Dendritic cell treated with granulocyte-macrophage colony-stimulating factor and Interleukin-4, amounts not matched to agents 40 ng/mL and 50 ng/mL, for 4 days (primary cell): ENCODE measurements around the gene BLM.
"Not testable (repeated sequence)": the region's sequence is repeated elsewhere in the genome, so short reads cannot be mapped to it uniquely, and the experiment has no call there.

ENCODE experiments used
- H3K27ac Mint-ChIP-seq: one replicate; pipeline ENCODE4 v1.8.0; 2022; ENCODE audit warnings: mild to moderate bottlenecking, mixed read lengths
- H3K27me3 Mint-ChIP-seq: one replicate; pipeline ENCODE4 v1.8.0; 2022; ENCODE audit warnings: mild to moderate bottlenecking, mixed read lengths
- H3K36me3 Mint-ChIP-seq: one replicate; pipeline ENCODE4 v1.8.0; 2022; ENCODE audit warnings: low read depth, mixed read lengths
- H3K4me1 Mint-ChIP-seq: one replicate; pipeline ENCODE4 v1.8.0; 2022; ENCODE audit warnings: low read depth, mixed read lengths
- H3K4me3 Mint-ChIP-seq: one replicate; pipeline ENCODE4 v1.8.0; 2022; ENCODE audit warnings: mild to moderate bottlenecking, moderate library complexity, mixed read lengths
- H3K9me3 Mint-ChIP-seq: one replicate; pipeline ENCODE4 v1.8.0; 2022; ENCODE audit warnings: mixed read lengths
- intact Hi-C: fragments of 100-400 bp; cut with micrococcal nuclease; formaldehyde crosslinking; loops from one replicate; pipeline ENCODE4 v1.15.0; 2022

BLM gene

DNA sequence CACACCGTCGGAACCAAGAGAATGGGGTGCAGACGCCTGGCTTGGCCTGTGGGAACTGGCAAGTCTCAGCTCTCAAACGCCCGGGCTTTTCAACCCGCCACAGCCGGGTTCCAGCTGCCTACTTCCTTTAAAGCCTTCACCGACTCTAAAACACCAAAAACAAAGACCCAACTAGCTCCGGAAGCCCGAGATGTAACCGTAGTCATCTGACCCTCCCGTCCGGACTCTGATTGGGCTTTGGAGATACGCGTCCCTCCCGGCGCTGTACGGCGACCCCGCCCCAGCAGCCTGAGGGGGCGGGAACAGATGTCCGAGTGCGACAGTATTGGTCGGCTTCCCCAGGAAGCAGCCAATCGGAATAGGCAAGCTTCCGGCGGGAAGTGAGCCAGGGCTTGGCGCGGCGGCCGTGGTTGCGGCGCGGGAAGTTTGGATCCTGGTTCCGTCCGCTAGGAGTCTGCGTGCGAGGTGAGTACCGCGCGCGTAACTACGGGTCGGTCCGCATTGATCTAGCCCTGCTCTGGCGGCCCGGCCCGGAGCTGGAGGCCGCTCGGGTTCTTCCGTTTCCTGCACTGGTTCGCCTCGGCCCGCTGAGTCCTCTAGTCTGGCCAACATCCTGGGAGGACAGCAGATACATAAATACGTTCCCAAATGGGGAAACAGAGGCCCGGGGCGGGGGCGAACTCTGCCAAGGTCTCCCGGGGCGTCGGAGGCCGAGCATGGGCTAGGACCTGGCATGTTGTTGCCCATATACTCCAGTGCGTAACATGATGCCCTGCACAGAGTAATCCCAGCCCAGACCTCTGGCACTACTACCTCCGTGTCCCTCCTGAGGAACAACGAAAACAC, at the start of gene BLM:
BLM (plus strand) TSS at position 371 of the 846 bp plus-strand sequence. CDS start 30,047 bp downstream, outside the sequence.
- peaks cover 13% of the 10 kb centered on the region for H3K36me3 Mint-ChIP-seq
- H3K9me3 Mint-ChIP-seq = peaks cover 7% of the 10 kb centered on the region
- peak within 1 kb of the TSS; percentile 99 for H3K4me3 Mint-ChIP-seq
- peaks cover 31% of the 10 kb centered on the region for H3K4me1 Mint-ChIP-seq
- intact Hi-C loops = no loop called here
- H3K27ac Mint-ChIP-seq = peak within 1 kb of the TSS; percentile 92
- no peaks in the 10 kb centered on the region for H3K27me3 Mint-ChIP-seq

DNA sequence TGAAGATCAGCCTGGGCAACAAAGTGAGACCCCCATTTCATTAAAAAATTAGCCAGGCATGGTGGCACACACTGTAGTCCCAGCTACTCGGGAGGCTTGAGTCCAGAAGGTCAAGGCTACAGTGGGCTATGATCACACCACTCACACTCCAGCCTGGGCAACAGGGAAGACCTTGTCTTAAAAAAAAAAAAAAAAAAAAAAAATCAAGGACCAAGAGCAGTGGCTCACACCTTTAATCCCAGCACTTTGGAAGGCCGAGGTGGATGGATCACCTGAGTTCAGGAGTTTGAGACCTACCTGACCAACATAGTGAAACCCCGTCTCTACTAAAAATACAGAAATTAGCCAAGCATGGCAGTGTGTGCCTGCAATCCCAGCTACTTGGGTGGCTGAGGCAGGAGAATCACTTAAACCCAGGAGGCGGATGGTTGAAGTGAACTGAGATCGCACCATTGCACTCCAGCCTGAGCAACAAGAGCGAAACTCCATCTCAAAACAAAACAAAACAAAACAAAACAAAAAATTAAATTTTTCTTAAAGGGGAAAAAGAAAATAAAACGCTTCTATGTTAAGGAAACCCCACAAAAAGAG, 49.3 kb upstream of the BLM start:
- H3K27me3 Mint-ChIP-seq, H3K4me3 Mint-ChIP-seq, intact Hi-C loops, H3K27ac Mint-ChIP-seq, H3K9me3 Mint-ChIP-seq: not testable (repeated sequence)
- Mint-ChIP-seq H3K36me3 (peaks cover 13% of the 10 kb centered on the region), H3K4me1 (peaks cover 44% of the 10 kb centered on the region)

DNA sequence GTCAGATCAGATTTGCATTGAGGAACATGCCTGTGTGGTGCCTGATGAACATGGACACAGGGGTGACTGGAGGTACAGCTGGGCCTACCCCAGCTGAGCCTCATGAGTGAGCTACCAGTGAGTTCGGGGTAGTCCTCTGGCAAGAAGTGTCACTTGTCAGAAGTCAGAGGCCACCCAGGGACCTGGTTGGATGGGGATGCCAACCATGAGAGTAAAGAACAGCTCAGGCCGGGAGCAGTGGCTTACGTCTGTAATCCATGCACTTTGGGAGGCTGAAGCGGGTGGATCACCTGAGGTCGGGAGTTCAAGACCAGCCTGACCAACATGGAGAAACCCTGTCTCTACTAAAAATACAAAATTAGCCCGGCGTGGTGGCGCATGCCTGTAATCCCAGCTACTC, 46.5 kb upstream of the BLM start:
- H3K4me1 Mint-ChIP-seq = peaks cover 29% of the 10 kb centered on the region
- H3K9me3 Mint-ChIP-seq, H3K4me3 Mint-ChIP-seq, H3K36me3 Mint-ChIP-seq, H3K27me3 Mint-ChIP-seq, intact Hi-C loops, H3K27ac Mint-ChIP-seq: not testable (repeated sequence)

DNA sequence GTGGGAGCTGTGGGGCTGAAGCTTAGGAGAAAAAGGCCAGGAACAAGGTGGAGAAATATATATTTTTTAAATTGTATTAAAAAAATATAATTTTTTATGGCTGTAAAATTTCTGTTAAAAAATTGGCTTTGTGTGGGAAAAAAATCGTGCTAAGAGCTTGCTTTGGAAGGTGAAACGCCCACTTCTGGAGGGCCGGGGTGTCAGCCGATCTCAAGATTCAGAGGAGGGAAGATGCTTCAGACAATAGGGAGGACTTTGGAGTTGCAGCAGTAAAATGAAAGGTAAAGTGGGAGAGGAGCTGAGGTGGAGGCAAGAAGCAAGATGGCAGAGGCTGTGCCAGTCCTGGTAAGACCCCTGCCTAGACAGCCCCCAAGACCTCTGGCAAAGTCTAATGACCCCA, 45.9 kb upstream of the BLM start:
- H3K9me3 Mint-ChIP-seq = no peaks in the 10 kb centered on the region
- intact Hi-C loops = no loop called here
- H3K4me3 Mint-ChIP-seq = no peak overlapping the region
- H3K4me1 Mint-ChIP-seq = peaks cover 24% of the 10 kb centered on the region
- H3K27me3 Mint-ChIP-seq = peaks cover 3% of the 10 kb centered on the region
- H3K27ac Mint-ChIP-seq = peak overlapping the region; percentile 54
- no peaks in the 10 kb centered on the region for H3K36me3 Mint-ChIP-seq

DNA sequence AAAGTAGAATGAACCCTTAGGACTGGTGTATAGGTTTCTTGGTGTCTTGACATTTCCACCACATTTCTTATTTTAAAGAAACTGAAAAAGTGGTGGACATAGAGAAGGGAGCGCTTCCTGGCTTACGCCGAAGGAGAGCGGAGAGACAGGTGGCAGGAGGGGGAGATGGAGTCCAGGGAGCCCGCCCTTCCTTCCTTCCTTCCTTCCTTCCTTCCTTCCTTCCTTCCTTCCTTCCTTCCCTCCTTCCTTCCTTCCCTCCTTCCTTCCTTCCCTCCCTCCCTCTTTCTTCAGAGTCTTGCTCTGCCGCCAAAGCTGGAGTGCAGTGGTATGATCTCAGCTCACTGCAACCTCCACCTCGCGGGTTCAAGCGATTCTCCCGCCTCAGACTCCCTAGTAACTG, 43.8 kb upstream of the BLM start:
- H3K36me3 Mint-ChIP-seq, H3K4me3 Mint-ChIP-seq, H3K9me3 Mint-ChIP-seq, H3K27ac Mint-ChIP-seq, H3K27me3 Mint-ChIP-seq, intact Hi-C loops: not testable (repeated sequence)
- peaks cover 14% of the 10 kb centered on the region for H3K4me1 Mint-ChIP-seq

DNA sequence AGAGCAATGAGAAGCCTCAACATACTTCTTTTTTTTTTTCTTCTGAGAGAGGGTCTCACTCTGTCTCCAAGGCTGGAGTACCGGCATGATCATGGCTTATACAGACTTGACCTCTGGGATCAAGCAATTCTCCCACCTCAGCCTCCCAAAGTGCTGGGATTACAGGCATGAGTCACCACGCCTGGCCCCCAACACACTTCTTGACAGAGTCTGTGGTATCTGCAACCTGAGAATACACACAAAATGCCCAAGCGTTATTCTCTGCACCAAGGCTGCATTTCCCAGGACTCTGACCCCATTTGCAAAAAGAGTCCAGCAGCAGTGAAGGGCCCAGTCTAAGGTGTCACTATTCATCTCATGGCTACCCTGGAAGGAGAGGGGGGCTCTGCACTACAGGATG, 42.7 kb upstream of the BLM start:
- Mint-ChIP-seq H3K9me3 (no peaks in the 10 kb centered on the region), H3K27me3 (no peaks in the 10 kb centered on the region), H3K36me3 (no peaks in the 10 kb centered on the region), H3K27ac (no peak overlapping the region), H3K4me3 (no peak overlapping the region), H3K4me1 (peaks cover 14% of the 10 kb centered on the region)
- intact Hi-C loops = no loop called here

DNA sequence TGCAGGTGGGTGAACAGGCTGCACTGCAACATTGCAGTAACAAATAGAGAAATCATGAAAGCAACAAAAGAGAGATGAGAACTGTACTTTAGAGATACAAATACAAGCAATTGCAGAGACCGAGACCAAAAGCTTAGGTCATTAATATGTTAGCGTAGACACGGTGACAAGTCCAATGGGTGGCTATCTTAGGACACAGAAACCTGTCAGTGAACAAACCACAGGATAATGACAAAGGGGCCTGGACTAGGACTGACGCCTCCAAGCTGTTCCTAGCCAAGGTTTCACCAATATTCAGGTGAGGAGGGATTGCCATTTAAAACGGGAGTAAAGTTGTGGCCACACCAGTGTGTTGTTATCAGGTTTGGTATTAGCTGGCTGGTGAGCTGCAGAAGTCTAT, 41.7 kb upstream of the BLM start:
- intact Hi-C loops = no loop called here
- Mint-ChIP-seq H3K4me1 (peaks cover 14% of the 10 kb centered on the region), H3K9me3 (no peaks in the 10 kb centered on the region), H3K4me3 (no peak overlapping the region), H3K27ac (no peak overlapping the region), H3K36me3 (no peaks in the 10 kb centered on the region), H3K27me3 (no peaks in the 10 kb centered on the region)

DNA sequence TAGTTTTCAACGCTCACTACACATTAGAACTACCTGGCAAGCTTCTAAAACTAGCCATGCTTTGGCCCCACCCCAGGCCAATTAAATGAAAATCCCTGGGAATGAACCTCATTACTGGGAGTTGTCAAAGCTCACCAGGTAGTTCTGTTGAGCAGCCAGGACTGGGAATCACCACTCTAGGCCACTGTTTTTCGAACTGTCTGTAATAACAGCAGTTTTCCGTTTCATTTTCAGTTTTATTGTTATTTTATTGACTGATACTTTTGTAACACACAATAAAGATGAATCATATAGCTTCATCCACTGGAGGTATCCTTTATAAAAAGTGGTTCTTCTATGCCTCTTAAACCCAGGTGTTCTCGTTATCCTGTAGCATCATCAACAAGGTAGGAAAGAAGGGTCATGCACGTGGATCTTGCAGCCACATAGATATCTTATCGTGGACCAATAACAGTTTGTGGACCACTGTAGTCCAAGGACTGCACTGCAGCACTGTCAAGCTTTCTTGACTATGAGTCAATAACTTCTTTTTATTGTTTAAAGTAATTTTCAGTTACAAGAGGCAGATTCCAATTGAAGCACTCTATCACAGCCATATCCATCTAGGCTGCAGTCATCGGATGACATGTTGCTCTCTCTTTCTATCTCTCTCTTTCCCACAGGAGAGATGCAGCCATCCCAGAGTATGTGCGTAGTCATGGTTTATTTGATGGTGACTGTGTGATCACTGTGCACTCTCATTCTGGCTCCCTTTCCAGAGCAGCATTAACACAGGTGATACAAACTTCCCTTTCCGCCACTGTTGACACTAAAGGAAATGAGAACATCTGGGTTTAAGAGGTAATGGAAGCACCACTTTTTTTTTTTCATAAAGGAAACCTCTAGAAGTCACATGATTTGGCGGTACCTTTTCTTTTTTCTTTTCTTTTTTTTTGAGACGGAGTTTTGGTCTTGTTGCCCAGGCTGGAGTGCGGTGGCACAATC, 39.0 kb upstream of the BLM start:
- intact Hi-C loops = no loop called here
- Mint-ChIP-seq H3K9me3 (no peaks in the 10 kb centered on the region), H3K36me3 (no peaks in the 10 kb centered on the region), H3K27ac (no peak overlapping the region), H3K4me3 (no peak overlapping the region), H3K4me1 (peaks cover 18% of the 10 kb centered on the region), H3K27me3 (no peaks in the 10 kb centered on the region)

DNA sequence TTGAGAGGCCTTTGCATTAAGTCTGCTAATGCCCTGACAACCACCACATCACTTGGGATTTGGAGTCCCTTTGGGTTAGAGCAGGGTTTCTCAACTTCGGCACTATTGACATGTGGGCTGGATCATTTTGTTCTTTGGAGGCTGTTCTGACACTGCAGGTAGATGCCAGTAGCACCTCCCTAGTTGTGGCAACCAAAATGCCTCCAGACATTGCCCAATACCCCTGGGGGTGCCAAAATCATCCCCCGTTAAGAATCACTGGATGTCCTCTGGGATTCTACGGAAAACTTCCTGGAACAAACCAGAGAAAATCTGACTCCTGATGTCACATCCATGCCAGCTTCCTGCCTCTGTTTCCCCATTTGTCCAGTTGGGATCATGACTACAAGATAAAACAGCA, 37.2 kb upstream of the BLM start:
- intact Hi-C loops = no loop called here
- Mint-ChIP-seq H3K4me1 (peaks cover 28% of the 10 kb centered on the region), H3K27me3 (no peaks in the 10 kb centered on the region), H3K9me3 (no peaks in the 10 kb centered on the region), H3K4me3 (no peak overlapping the region), H3K27ac (no peak overlapping the region), H3K36me3 (no peaks in the 10 kb centered on the region)

DNA sequence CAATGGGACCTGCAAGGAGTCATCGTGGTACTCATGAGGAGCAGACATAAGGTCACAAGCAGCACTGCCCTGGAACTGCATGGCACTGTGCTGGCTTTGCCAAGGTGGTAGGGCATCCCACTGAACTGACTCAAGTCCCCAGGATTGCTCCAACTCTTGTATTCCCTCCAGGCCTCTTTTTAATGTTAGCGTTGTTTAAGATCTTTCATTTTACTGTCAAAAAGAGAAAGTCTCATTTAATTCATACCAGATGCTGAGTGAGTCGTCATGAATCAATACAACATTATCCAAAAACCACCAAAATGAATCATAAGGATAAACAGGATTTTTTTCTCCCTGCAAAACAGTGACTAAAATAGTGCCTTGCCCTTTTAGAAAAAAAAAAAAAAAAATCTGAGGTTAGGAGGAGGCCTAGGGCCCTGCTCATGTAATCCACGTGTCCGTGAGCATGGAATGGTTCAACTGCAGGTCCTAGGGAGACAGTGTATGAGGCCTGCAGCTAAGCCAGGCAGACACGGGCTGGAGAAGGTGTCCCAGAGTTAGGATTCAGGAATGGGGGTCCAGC, 36.7 kb upstream of the BLM start:
- Mint-ChIP-seq H3K27me3 (no peaks in the 10 kb centered on the region), H3K36me3 (no peaks in the 10 kb centered on the region), H3K4me3 (no peak overlapping the region), H3K27ac (no peak overlapping the region), H3K9me3 (no peaks in the 10 kb centered on the region), H3K4me1 (peaks cover 33% of the 10 kb centered on the region)
- intact Hi-C loops = no loop called here

DNA sequence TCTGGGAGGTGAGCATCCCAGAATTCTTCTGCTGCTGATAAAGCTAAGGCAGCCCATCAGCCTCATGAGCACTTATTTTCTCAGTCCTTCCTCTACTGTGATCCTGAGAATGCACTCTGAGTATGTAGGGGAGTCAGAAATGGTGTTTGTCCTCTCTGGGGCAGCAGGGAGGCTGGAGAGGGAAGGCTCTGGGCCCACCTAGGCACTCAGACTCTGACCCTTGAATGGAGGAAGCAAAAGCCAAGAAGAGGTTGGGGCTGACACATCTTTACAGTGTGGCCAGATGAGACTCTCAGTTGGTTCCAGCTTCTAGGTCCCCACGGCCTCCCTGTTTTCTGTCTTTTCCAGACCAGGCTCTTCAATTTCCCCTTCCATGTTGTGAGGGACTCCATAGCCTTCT, 36.1 kb upstream of the BLM start:
- H3K27me3 Mint-ChIP-seq = no peaks in the 10 kb centered on the region
- no peaks in the 10 kb centered on the region for H3K36me3 Mint-ChIP-seq
- peak overlapping the region; percentile 62 for H3K27ac Mint-ChIP-seq
- no peaks in the 10 kb centered on the region for H3K9me3 Mint-ChIP-seq
- peaks cover 36% of the 10 kb centered on the region for H3K4me1 Mint-ChIP-seq
- intact Hi-C loops = no loop called here
- no peak overlapping the region for H3K4me3 Mint-ChIP-seq

DNA sequence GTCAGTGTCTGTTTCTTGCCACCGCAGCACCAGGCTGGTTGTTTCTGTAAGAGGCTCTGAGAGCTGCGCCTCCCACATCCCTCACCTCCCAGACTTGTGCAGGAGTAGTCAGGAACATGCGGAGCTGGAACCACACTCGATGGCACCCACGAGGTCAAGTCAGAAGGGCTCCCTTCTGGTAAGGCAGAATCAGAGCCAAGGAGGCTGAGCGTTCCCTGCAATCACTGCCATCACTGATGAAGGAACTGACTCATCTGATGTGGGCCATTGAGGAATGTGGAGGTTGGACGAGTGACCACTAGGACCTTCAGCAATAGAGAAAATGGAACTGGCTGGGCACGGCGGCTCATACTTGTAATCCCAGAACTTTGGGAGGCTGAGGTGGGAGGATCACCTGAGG, 35.7 kb upstream of the BLM start:
- no peaks in the 10 kb centered on the region for H3K36me3 Mint-ChIP-seq
- no peaks in the 10 kb centered on the region for H3K27me3 Mint-ChIP-seq
- H3K27ac Mint-ChIP-seq = peak overlapping the region; percentile 62
- peaks cover 39% of the 10 kb centered on the region for H3K4me1 Mint-ChIP-seq
- H3K4me3 Mint-ChIP-seq = no peak overlapping the region
- no peaks in the 10 kb centered on the region for H3K9me3 Mint-ChIP-seq
- intact Hi-C loops = no loop called here

DNA sequence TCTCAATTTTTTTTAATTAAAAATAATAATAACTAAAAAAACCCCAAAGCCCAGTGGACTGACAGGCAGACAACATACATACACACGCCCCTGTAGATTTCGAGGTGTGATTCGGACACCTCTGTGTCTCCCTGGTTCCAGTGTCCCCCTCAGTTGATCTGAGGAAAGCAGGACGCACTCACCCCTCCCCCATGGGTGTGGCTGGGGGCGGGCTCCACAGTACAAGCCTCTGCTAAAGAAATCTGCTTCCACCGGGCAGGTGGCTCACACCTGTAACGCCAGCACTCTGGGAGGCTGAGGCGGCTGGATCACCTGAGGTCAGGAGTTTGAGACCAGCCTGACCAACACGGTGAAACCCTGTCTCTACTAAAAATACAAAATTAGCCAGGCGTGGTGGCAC, 33.8 kb upstream of the BLM start:
- no peaks in the 10 kb centered on the region for H3K36me3 Mint-ChIP-seq
- H3K9me3 Mint-ChIP-seq = no peaks in the 10 kb centered on the region
- H3K27me3 Mint-ChIP-seq = no peaks in the 10 kb centered on the region
- peak overlapping the region; percentile 81 for H3K27ac Mint-ChIP-seq
- intact Hi-C loops = no loop called here
- H3K4me1 Mint-ChIP-seq = peaks cover 49% of the 10 kb centered on the region
- no peak overlapping the region for H3K4me3 Mint-ChIP-seq

DNA sequence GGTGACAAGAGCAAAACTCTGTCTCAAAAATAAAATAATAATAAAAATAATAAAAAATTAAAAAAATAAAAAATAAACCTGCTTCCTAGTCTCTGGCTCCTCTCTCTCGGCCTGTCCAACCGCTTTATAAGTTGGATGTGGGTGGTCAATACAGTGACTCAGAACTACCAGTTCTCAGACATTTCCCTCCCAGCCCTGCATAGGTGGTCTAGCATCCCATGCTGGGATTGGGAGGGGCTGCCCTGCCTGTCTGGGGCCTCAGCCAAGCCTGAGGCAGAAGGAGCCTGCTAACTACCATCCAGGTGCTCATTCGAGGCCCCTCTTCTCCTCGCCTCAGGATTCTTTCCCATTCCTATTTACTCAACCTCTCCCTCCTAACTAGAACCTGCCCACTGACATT, 33.3 kb upstream of the BLM start:
- peaks cover 51% of the 10 kb centered on the region for H3K4me1 Mint-ChIP-seq
- no peaks in the 10 kb centered on the region for H3K27me3 Mint-ChIP-seq
- no peaks in the 10 kb centered on the region for H3K36me3 Mint-ChIP-seq
- H3K27ac Mint-ChIP-seq = peak overlapping the region; percentile 81
- intact Hi-C loops = no loop called here
- H3K4me3 Mint-ChIP-seq = no peak overlapping the region
- no peaks in the 10 kb centered on the region for H3K9me3 Mint-ChIP-seq
